ENCODE results near the gene WWP2. TPM values are rescaled to one million over a fixed set of nuclear protein-coding genes. Genes with fewer than 3 reads are reported as not detected.

The WWP2 gene
- polyA plus RNA-seq, 1 donor from 2014 or later, result 11.9 TPM

GRCh38 chr16:69771651-69771967 is 9.5 kb downstream of the WWP2 start:
- H3K4me3 ChIP-seq (ENCODE audit: low read length), result no peak overlapping the region
- H3K9ac ChIP-seq (ENCODE audit: low read length), result no peak overlapping the region
- H4K20me1 ChIP-seq (ENCODE audit: insufficient read depth), result no peaks in the 10 kb centered on the region
- no peaks in the 10 kb centered on the region for H3K36me3 ChIP-seq (ENCODE audit: insufficient read depth, low read length)
- no peaks in the 10 kb centered on the region for H3K9me3 ChIP-seq (ENCODE audit: low read length)
- no peak overlapping the region for H3K4me2 ChIP-seq (ENCODE audit: low read length)
- H2AFZ ChIP-seq (ENCODE audit: low read depth, low read length), result no peak overlapping the region
- no peaks in the 10 kb centered on the region for H3K9me2 ChIP-seq (ENCODE audit: insufficient read depth, low read length)
- TF ChIP-seq EZH2 (IDR thresholded peaks at IDR 0.05; ENCODE audit: borderline replicate concordance, insufficient read depth, low read length, poor library complexity, severe bottlenecking) (no peak), SMC3 (conservative IDR thresholded peaks at IDR 0.05; ENCODE audit: poor library complexity) (no peak), RAD21 (conservative IDR thresholded peaks at IDR 0.05) (no peak), EP300 (conservative IDR thresholded peaks at IDR 0.05; ENCODE audit: poor library complexity, severe bottlenecking) (no peak), MXI1 (conservative IDR thresholded peaks at IDR 0.05; ENCODE audit: poor library complexity, severe bottlenecking) (no peak), POLR2AphosphoS5 (IDR thresholded peaks at IDR 0.05) (no peak), TAF1 (IDR thresholded peaks at IDR 0.05; ENCODE audit: low read depth) (no peak), CTCF (IDR thresholded peaks at IDR 0.05; ENCODE audit: poor library complexity, severe bottlenecking) (no peak), REST (IDR thresholded peaks at IDR 0.05; ENCODE audit: borderline replicate concordance) (no peak)
- no peaks in the 10 kb centered on the region for H3F3A ChIP-seq (ENCODE audit: insufficient read depth, low read length, poor library complexity, severe bottlenecking)
- no peaks in the 10 kb centered on the region for H3K79me2 ChIP-seq (replicated peaks; ENCODE audit: insufficient read depth, low read length)
- no peaks in the 10 kb centered on the region for H3K27me3 ChIP-seq (ENCODE audit: insufficient read depth, low read depth, low read length)
- H3K27ac ChIP-seq (ENCODE audit: low read length), result no peak overlapping the region

- Histone ChIP-seq H3K79me2 (replicated peaks; ENCODE audit: insufficient read depth, low read length) (no peaks in the 10 kb centered on the region), H3K9me3 (ENCODE audit: low read length) (no peaks in the 10 kb centered on the region), H3K27ac (ENCODE audit: low read length) (no peak overlapping the region), H3K9ac (ENCODE audit: low read length) (no peak overlapping the region), H2AFZ (ENCODE audit: low read depth, low read length) (no peak overlapping the region), H3K4me3 (ENCODE audit: low read length) (no peak overlapping the region), H3F3A (ENCODE audit: insufficient read depth, low read length, poor library complexity, severe bottlenecking) (no peaks in the 10 kb centered on the region), H3K36me3 (ENCODE audit: insufficient read depth, low read length) (no peaks in the 10 kb centered on the region), H4K20me1 (ENCODE audit: insufficient read depth) (no peaks in the 10 kb centered on the region), H3K27me3 (ENCODE audit: insufficient read depth, low read depth, low read length) (no peaks in the 10 kb centered on the region), H3K9me2 (ENCODE audit: insufficient read depth, low read length) (no peaks in the 10 kb centered on the region), H3K4me2 (ENCODE audit: low read length) (no peak overlapping the region)
- TF ChIP-seq REST (IDR thresholded peaks at IDR 0.05; ENCODE audit: borderline replicate concordance) (no peak), RAD21 (conservative IDR thresholded peaks at IDR 0.05) (no peak), CTCF (IDR thresholded peaks at IDR 0.05; ENCODE audit: poor library complexity, severe bottlenecking) (no peak), EZH2 (IDR thresholded peaks at IDR 0.05; ENCODE audit: borderline replicate concordance, insufficient read depth, low read length, poor library complexity, severe bottlenecking) (no peak), MXI1 (conservative IDR thresholded peaks at IDR 0.05; ENCODE audit: poor library complexity, severe bottlenecking) (no peak)
Measured at GRCh38 chr16:69773260-69773947, 11.3 kb downstream of the WWP2 start.
